Measurements from ENCODE around the gene C1orf198. TPM values are rescaled to one million over a fixed set of nuclear protein-coding genes. Genes with fewer than 3 reads are reported as not detected.
"Not testable (repeated sequence)": the region's sequence is repeated elsewhere in the genome, so short reads cannot be mapped to it uniquely, and the experiment has no call there.

Gene C1orf198
- total RNA-seq, 2 experiments from 2014 or later = 6.2 to 6.9 TPM

GRCh38 chr1:230848235-230848634, 20.1 kb downstream of the C1orf198 start:
- no peaks in the 10 kb centered on the region for H3K4me1 Mint-ChIP-seq (ENCODE audit: low read depth)
- ChIA-PET POLR2A (no interaction called here), CTCF (no interaction called here)
- H3K36me3 Mint-ChIP-seq (ENCODE audit: low read depth) = peaks cover 10% of the 10 kb centered on the region
- no peak for ATAC-seq
- no peak for DNase-seq
- no peak overlapping the region for H3K27ac Mint-ChIP-seq
- intact Hi-C loops (cut with micrococcal nuclease) = no loop called here
- no peaks in the 10 kb centered on the region for H3K9me3 Mint-ChIP-seq
- no peak overlapping the region for H3K4me3 Mint-ChIP-seq
- H3K27me3 Mint-ChIP-seq = no peaks in the 10 kb centered on the region
- TF ChIP-seq CTCF (IDR thresholded peaks at IDR 0.05) = no peak

- DNase-seq; H3K9me3 Mint-ChIP-seq; ATAC-seq; H3K4me1 Mint-ChIP-seq (ENCODE audit: low read depth); intact Hi-C loops (cut with micrococcal nuclease); H3K27me3 Mint-ChIP-seq; CTCF ChIA-PET; H3K27ac Mint-ChIP-seq; H3K4me3 Mint-ChIP-seq; POLR2A ChIA-PET; H3K36me3 Mint-ChIP-seq (ENCODE audit: low read depth): not testable (repeated sequence)
These were observed 23.1 kb downstream of the C1orf198 start for GRCh38 chr1:230845184-230845583.

GRCh38 chr1:230844561-230844960, 23.8 kb downstream of the C1orf198 start:
- Mint-ChIP-seq H3K27me3 (no peaks in the 10 kb centered on the region), H3K4me1 (ENCODE audit: low read depth) (no peaks in the 10 kb centered on the region), H3K36me3 (ENCODE audit: low read depth) (no peaks in the 10 kb centered on the region), H3K27ac (no peak overlapping the region), H3K4me3 (no peak overlapping the region), H3K9me3 (no peaks in the 10 kb centered on the region)
- CTCF ChIA-PET = no interaction called here
- no peak for DNase-seq
- intact Hi-C loops (cut with micrococcal nuclease) = no loop called here
- TF ChIP-seq CTCF (IDR thresholded peaks at IDR 0.05) = no peak
- POLR2A ChIA-PET = no interaction called here
- ATAC-seq = no peak

GRCh38 chr1:230843503-230844309, 24.6 kb downstream of the C1orf198 start:
- H3K4me1 Mint-ChIP-seq (ENCODE audit: low read depth) = no peaks in the 10 kb centered on the region
- no peak for ATAC-seq
- ChIA-PET CTCF (no interaction called here), POLR2A (no interaction called here)
- no peak for DNase-seq
- intact Hi-C loops (cut with micrococcal nuclease) = no loop called here
- TF ChIP-seq CTCF (IDR thresholded peaks at IDR 0.05) = no peak
- no peaks in the 10 kb centered on the region for H3K36me3 Mint-ChIP-seq (ENCODE audit: low read depth)
- H3K4me3 Mint-ChIP-seq = no peak overlapping the region
- H3K27ac Mint-ChIP-seq = no peak overlapping the region
- H3K27me3 Mint-ChIP-seq = no peaks in the 10 kb centered on the region
- H3K9me3 Mint-ChIP-seq = no peaks in the 10 kb centered on the region

- H3K36me3 Mint-ChIP-seq (ENCODE audit: low read depth) = peaks cover 3% of the 10 kb centered on the region
- no peaks in the 10 kb centered on the region for H3K9me3 Mint-ChIP-seq
- H3K4me3 Mint-ChIP-seq = no peak overlapping the region
- no peaks in the 10 kb centered on the region for H3K4me1 Mint-ChIP-seq (ENCODE audit: low read depth)
- H3K27ac Mint-ChIP-seq = no peak overlapping the region
- ChIA-PET CTCF (no interaction called here), POLR2A (no interaction called here)
- DNase-seq (no peak), ATAC-seq (no peak)
- no peak for TF ChIP-seq CTCF (IDR thresholded peaks at IDR 0.05)
- intact Hi-C loops (cut with micrococcal nuclease) = no loop called here
- H3K27me3 Mint-ChIP-seq = no peaks in the 10 kb centered on the region
These were observed 25.5 kb downstream of the C1orf198 start for GRCh38 chr1:230842801-230843200.

Data from activated CD8-positive, alpha-beta T cell treated with anti-CD3 and anti-CD28 coated beads for 36 hours (primary cell).